HG02884 (cell line): ENCODE measurements around the gene PRSS33.

Experiments used
- ATAC-seq: cut with Tn5 transposase; IDR thresholded peaks from one replicate; pipeline ENCODE4 v1.9.1; 2021; ENCODE audit warnings: mild to moderate bottlenecking, moderate library complexity; ENCODE audit not compliant: unreplicated experiment

The PRSS33 gene

GRCh38 chr16:2765462-2766404, 21.6 kb downstream of the PRSS33 start:
- ATAC-seq, result no peak

GRCh38 chr16:2764718-2765117, 22.6 kb downstream of the PRSS33 start:
- ATAC-seq, result no peak

GRCh38 chr16:2763173-2763572, 24.2 kb downstream of the PRSS33 start:
- ATAC-seq, result no peak

- no peak for ATAC-seq
Measured at GRCh38 chr16:2762711-2763110, 24.6 kb downstream of the PRSS33 start.

- no peak for ATAC-seq
Measured at GRCh38 chr16:2761886-2762583, 25.3 kb downstream of the PRSS33 start.

GRCh38 chr16:2761472-2761871, 25.9 kb downstream of the PRSS33 start:
- ATAC-seq, result no peak

GRCh38 chr16:2757344-2757743, 30.0 kb downstream of the PRSS33 start:
- ATAC-seq, result no peak

GRCh38 chr16:2756288-2757015, 30.9 kb downstream of the PRSS33 start:
- ATAC-seq, result no peak

- no peak for ATAC-seq
Measured at GRCh38 chr16:2755158-2755557, 32.2 kb downstream of the PRSS33 start.

GRCh38 chr16:2753733-2754020, 33.7 kb downstream of the PRSS33 start:
- ATAC-seq, result no peak

- peak; percentile 34 for ATAC-seq
Measured at GRCh38 chr16:2752850-2753732, 34.3 kb downstream of the PRSS33 start.

GRCh38 chr16:2752035-2752849, 35.1 kb downstream of the PRSS33 start, which contains the start of gene SRRM2:
SRRM2 (plus strand) TSS chr16:2752638; CDS start chr16:2756365, 3,727 bp downstream.
- peak; percentile 76 for ATAC-seq

GRCh38 chr16:2751577-2752034, 35.8 kb downstream of the PRSS33 start:
- ATAC-seq, result no peak

- ATAC-seq, result no peak
Measured at GRCh38 chr16:2749936-2750335, 37.4 kb downstream of the PRSS33 start.

- no peak for ATAC-seq
Measured at GRCh38 chr16:2749476-2749875, 37.9 kb downstream of the PRSS33 start.

GRCh38 chr16:2748757-2749455, 38.5 kb downstream of the PRSS33 start:
- no peak for ATAC-seq

GRCh38 chr16:2745961-2746360, 41.4 kb downstream of the PRSS33 start:
- ATAC-seq, result no peak

GRCh38 chr16:2745116-2745890, 42.1 kb downstream of the PRSS33 start:
- no peak for ATAC-seq
